SK-N-SH (cell line): ENCODE data around the gene PDE4A. TPM values are rescaled to one million over a fixed set of nuclear protein-coding genes. Genes with fewer than 3 reads are reported as not detected.

Experiments used
- CTCF ChIA-PET: fragments of 300-600, 350-600 bp; formaldehyde crosslinking; extraction: SDS; loops from one replicate; lab custom pipeline; 2021; lab: Yijun Ruan, JAX
- POLR2A ChIA-PET: fragments of 350-600 bp; sonication (Branson Sonifier 250); formaldehyde crosslinking; extraction: SDS; loops from one replicate; lab custom pipeline; 2020; ENCODE audit warnings: antibody characterized with exemption, inconsistent platforms; lab: Yijun Ruan, JAX
- DNase-seq: peaks from one replicate; pipeline ENCODE4 v3.0.0; 2012
- H2AFZ ChIP-seq: fragments of 200-600 bp; sonication (generic); 2 replicates; pipeline ENCODE4 v1.8.1; 2016; ENCODE audit warnings: antibody characterized with exemption, mild to moderate bottlenecking, low read depth
- H3F3A ChIP-seq: fragments of 200-600 bp; sonication (generic); replicated peaks from 2 replicates; pipeline ENCODE3; 2016; ENCODE audit warnings: antibody characterized with exemption, mild to moderate bottlenecking; ENCODE audit not compliant: insufficient read depth
- H3K27ac ChIP-seq, 2 experiments: fragments of 200-500 bp in 1 of 2; fragments of 200-600 bp in 1 of 2; sonication (Bioruptor generic) in 1 of 2; sonication (generic), shearing (Covaris generic) in 1 of 2; 2 replicates each; pipeline versions ENCODE4 v1.5.1 to v1.6.1; 2014 to 2016; ENCODE audit warnings: low read depth in 2 of 2, inconsistent platforms in 1 of 2, low read length in 1 of 2, mild to moderate bottlenecking in 1 of 2, mixed read lengths in 1 of 2
- H3K27me3 ChIP-seq: fragments of 200-600 bp; sonication (generic), shearing (Covaris generic); 2 replicates; pipeline ENCODE4 v1.6.1; 2016; ENCODE audit warnings: mixed run types; ENCODE audit not compliant: insufficient read depth
- H3K36me3 ChIP-seq, 2 experiments: fragments of 200-500 bp in 1 of 2; fragments of 200-600 bp in 1 of 2; sonication (Bioruptor generic) in 1 of 2; sonication (generic) in 1 of 2; replicated peaks in 1 of 2; 2 replicates each; pipeline versions ENCODE3 to v1.5.1; 2014 to 2016; ENCODE audit warnings: low read length in 1 of 2, mild to moderate bottlenecking in 1 of 2; ENCODE audit not compliant: insufficient read depth in 2 of 2, control insufficient read depth in 1 of 2
- H3K4me1 ChIP-seq, 2 experiments: fragments of 200-500 bp in 1 of 2; fragments of 200-600 bp in 1 of 2; sonication (Bioruptor generic) in 1 of 2; sonication (generic), shearing (Covaris generic) in 1 of 2; 2 replicates each; pipeline versions ENCODE4 v1.5.1 to v1.6.1; 2014 to 2016; ENCODE audit warnings: low read depth in 1 of 2, low read length in 1 of 2, mixed run types in 1 of 2; ENCODE audit not compliant: insufficient read depth in 2 of 2, control insufficient read depth in 1 of 2
- H3K4me2 ChIP-seq: fragments of 200-600 bp; sonication (generic), shearing (Covaris generic); 2 replicates; pipeline ENCODE4 v1.6.1; 2017; ENCODE audit warnings: mixed run types
- H3K4me3 ChIP-seq, 2 experiments: fragments of 200-500 bp in 1 of 2; fragments of 200-600 bp in 1 of 2; sonication (Bioruptor generic) in 1 of 2; sonication (generic), shearing (Covaris generic) in 1 of 2; 2 replicates each; pipeline versions ENCODE4 v1.5.1 to v1.8.1; 2014 to 2016; ENCODE audit warnings: low read depth in 2 of 2, inconsistent platforms in 1 of 2, low read length in 1 of 2, mild to moderate bottlenecking in 1 of 2, mixed read lengths in 1 of 2, moderate library complexity in 1 of 2
- H3K79me2 ChIP-seq: fragments of 200-600 bp; sonication (generic); 2 replicates; pipeline ENCODE4 v1.8.1; 2017; ENCODE audit warnings: mild to moderate bottlenecking; ENCODE audit not compliant: insufficient read depth
- H3K9ac ChIP-seq: fragments of 200-600 bp; sonication (generic); 2 replicates; pipeline ENCODE4 v1.6.1; 2017; ENCODE audit warnings: mixed run types
- H3K9me2 ChIP-seq: fragments of 200-600 bp; sonication (generic); 2 replicates; pipeline ENCODE4 v1.6.1; 2017; ENCODE audit warnings: mixed run types
- H3K9me3 ChIP-seq: fragments of 200-600 bp; sonication (generic); 2 replicates; pipeline ENCODE4 v1.6.1; 2017; ENCODE audit warnings: mixed run types, mild to moderate bottlenecking, moderate library complexity
- H4K20me1 ChIP-seq: fragments of 200-600 bp; sonication (generic); 2 replicates; pipeline ENCODE4 v1.6.1; 2017; ENCODE audit warnings: mild to moderate bottlenecking, mixed run types; ENCODE audit not compliant: insufficient read depth
- EZH2phosphoT487 ChIP-seq: fragments of 200-600 bp; sonication (generic); IDR thresholded peaks from 2 replicates; pipeline ENCODE4 v1.6.1; 2017; ENCODE audit warnings: low read depth, mixed run types, mild to moderate bottlenecking, antibody characterized with exemption, moderate library complexity, borderline replicate concordance
- FOSL2 ChIP-seq: IDR thresholded peaks from 2 replicates; pipeline ENCODE4 v1.4.0; 2012; ENCODE audit warnings: low read depth, mild to moderate bottlenecking, moderate library complexity, borderline replicate concordance
- FOXJ3 ChIP-seq: sonication (generic); formaldehyde crosslinking; IDR thresholded peaks from 2 replicates; pipeline ENCODE4 v1.5.1; 2020; ENCODE audit warnings: mild to moderate bottlenecking, missing genetic modification reagents
- FOXM1 ChIP-seq: IDR thresholded peaks from 2 replicates; pipeline ENCODE4 v1.4.0; 2012; ENCODE audit warnings: low read depth, mild to moderate bottlenecking
- JUND ChIP-seq: IDR thresholded peaks from 2 replicates; pipeline ENCODE4 v1.4.0; 2012
- MEF2A ChIP-seq: IDR thresholded peaks from 2 replicates; pipeline ENCODE4 v1.4.0; 2012; ENCODE audit warnings: low read depth, borderline replicate concordance
- MXI1 ChIP-seq: IDR thresholded peaks from 2 replicates; pipeline ENCODE4 v1.6.1; 2012; ENCODE audit warnings: mild to moderate bottlenecking, low read depth, low read length, improper control_type of control experiment
- NFIC ChIP-seq: IDR thresholded peaks from 2 replicates; pipeline ENCODE4 v1.4.0; 2012; ENCODE audit warnings: borderline replicate concordance
- POLR2AphosphoS5 ChIP-seq: IDR thresholded peaks from 2 replicates; pipeline ENCODE4 v1.6.1; 2012; ENCODE audit warnings: low read depth, low read length
- RFX5 ChIP-seq: IDR thresholded peaks from 2 replicates; pipeline ENCODE4 v1.6.1; 2012; ENCODE audit warnings: mild to moderate bottlenecking, improper control_type of control experiment, low read length
- TCF12 ChIP-seq: IDR thresholded peaks from 2 replicates; pipeline ENCODE4 v1.4.0; 2012
- TEAD4 ChIP-seq: IDR thresholded peaks from 2 replicates; pipeline ENCODE4 v1.4.0; 2012; ENCODE audit warnings: mild to moderate bottlenecking, borderline replicate concordance; ENCODE audit not compliant: insufficient read depth
- WGBS: methylation state at CpG from one replicate; pipeline ENCODE4 v1.1.6; 2017; ENCODE audit warnings: low lambda C conversion rate; 5-methylcytosine and 5-hydroxymethylcytosine counted together
- polyA plus RNA-seq, 3 experiments: library from polyadenylated mRNA; depleted of rRNA; stranded (reverse); fragments of >200 nt; gene quantifications; 2 replicates each; pipeline ENCODE4 v1.2.3, GENCODE V29; 2012
- TF ChIP-seq, protein P1 (sequence below): IDR thresholded peaks from 2 replicates; pipeline ENCODE4 v1.4.0; 2012; ENCODE audit warnings: low read depth
- TF ChIP-seq, protein P2 (sequence below): IDR thresholded peaks from 2 replicates; pipeline ENCODE4 v1.6.1; 2012; ENCODE audit warnings: mild to moderate bottlenecking, low read depth, low read length, moderate library complexity
- TF ChIP-seq, protein P3 (sequence below): fragments of 150-350 bp; IDR thresholded peaks from 2 replicates; pipeline ENCODE4 v1.6.1; 2016; ENCODE audit warnings: mild to moderate bottlenecking, low read depth, low read length
- TF ChIP-seq, protein P4 (sequence below): IDR thresholded peaks from 2 replicates; pipeline ENCODE4 v1.4.0; 2012; ENCODE audit warnings: low read depth, borderline replicate concordance

PDE4A gene
- polyA plus RNA-seq, 1 of the 3 experiments (the other 2 are of a cell fraction), result 2.9 TPM

DNA sequence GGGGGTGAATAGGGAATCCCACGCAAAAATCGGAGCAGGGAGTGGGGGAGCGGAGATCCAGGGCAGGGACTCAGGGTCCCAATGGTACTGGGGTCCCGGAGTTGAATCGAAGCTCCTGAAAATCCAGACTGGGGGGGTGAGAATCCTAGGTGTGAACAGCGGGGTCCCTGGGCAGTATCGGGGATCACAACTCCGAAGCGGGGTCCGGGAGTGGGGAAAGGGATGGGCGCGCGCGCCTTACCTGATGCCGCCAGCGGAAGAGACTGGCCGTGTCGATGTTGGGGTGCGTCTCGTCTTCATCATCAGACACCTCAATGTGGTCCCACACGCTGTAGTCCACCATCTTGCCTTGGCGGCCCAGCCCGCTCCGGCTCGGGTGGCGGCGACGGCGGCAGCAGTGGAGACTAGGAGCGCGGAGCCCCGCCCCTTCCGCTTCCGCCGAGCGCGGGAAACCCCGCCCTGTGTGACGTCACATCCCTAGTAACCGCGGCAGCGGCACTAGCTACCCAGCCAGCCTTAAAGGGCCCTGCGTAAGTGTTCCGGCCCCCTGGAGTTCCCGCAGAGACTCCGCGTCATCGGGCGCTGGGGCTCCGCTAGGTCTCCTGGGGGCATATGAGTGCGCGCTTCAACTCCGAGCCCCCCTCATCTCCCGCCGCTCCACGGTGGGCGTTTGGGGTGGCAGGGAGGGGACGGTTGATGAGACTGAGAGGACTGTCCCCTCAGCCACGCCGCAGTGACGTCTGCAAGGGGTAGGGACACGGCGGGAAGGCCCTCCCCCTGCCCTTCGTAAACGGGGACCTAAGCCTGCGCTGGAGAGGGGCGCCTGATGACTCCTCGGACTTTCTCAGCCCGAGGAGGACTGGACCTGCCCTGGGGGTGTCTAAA, 17.0 kb upstream of the PDE4A start, which contains the start of gene CDC37 (continued):
- TF ChIP-seq, protein P1, sequence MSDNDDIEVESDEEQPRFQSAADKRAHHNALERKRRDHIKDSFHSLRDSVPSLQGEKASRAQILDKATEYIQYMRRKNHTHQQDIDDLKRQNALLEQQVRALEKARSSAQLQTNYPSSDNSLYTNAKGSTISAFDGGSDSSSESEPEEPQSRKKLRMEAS, result peak; percentile 60; the same call in 1 of the 2 replicates
- TF ChIP-seq FOSL2 (no peak), MXI1 (peak; percentile 83), FOXJ3 (no peak), TEAD4 (no peak), JUND (no peak), POLR2AphosphoS5 (peak; percentile 96)
- TF ChIP-seq, protein P2, sequence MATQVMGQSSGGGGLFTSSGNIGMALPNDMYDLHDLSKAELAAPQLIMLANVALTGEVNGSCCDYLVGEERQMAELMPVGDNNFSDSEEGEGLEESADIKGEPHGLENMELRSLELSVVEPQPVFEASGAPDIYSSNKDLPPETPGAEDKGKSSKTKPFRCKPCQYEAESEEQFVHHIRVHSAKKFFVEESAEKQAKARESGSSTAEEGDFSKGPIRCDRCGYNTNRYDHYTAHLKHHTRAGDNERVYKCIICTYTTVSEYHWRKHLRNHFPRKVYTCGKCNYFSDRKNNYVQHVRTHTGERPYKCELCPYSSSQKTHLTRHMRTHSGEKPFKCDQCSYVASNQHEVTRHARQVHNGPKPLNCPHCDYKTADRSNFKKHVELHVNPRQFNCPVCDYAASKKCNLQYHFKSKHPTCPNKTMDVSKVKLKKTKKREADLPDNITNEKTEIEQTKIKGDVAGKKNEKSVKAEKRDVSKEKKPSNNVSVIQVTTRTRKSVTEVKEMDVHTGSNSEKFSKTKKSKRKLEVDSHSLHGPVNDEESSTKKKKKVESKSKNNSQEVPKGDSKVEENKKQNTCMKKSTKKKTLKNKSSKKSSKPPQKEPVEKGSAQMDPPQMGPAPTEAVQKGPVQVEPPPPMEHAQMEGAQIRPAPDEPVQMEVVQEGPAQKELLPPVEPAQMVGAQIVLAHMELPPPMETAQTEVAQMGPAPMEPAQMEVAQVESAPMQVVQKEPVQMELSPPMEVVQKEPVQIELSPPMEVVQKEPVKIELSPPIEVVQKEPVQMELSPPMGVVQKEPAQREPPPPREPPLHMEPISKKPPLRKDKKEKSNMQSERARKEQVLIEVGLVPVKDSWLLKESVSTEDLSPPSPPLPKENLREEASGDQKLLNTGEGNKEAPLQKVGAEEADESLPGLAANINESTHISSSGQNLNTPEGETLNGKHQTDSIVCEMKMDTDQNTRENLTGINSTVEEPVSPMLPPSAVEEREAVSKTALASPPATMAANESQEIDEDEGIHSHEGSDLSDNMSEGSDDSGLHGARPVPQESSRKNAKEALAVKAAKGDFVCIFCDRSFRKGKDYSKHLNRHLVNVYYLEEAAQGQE, result no peak

- Histone ChIP-seq H3K4me1 (peaks cover 9 to 15% of the 10 kb centered on the region in 2 experiments; a peak in 3 of 4 replicates), H3K27ac (no peak overlapping the region), H3K79me2 (peaks cover 33% of the 10 kb centered on the region), H3K36me3 (peaks cover 3 to 11% of the 10 kb centered on the region in 2 experiments), H3K4me2 (peak overlapping the region; percentile 96), H2AFZ (peak overlapping the region; percentile 94; the same call in 1 of the 2 replicates), H4K20me1 (peaks cover 17% of the 10 kb centered on the region), H3F3A (no peaks in the 10 kb centered on the region), H3K9me2 (no peaks in the 10 kb centered on the region), H3K9me3 (no peaks in the 10 kb centered on the region), H3K9ac (peak overlapping the region; percentile 94), H3K27me3 (no peaks in the 10 kb centered on the region), H3K4me3 (peak overlapping the region; percentile 89 to 98)
- TF ChIP-seq RFX5 (no peak), JUND (no peak), MEF2A (no peak), FOXM1 (no peak), EZH2phosphoT487 (no peak), FOXJ3 (no peak), NFIC (no peak), TCF12 (no peak)
- TF ChIP-seq, protein P3, sequence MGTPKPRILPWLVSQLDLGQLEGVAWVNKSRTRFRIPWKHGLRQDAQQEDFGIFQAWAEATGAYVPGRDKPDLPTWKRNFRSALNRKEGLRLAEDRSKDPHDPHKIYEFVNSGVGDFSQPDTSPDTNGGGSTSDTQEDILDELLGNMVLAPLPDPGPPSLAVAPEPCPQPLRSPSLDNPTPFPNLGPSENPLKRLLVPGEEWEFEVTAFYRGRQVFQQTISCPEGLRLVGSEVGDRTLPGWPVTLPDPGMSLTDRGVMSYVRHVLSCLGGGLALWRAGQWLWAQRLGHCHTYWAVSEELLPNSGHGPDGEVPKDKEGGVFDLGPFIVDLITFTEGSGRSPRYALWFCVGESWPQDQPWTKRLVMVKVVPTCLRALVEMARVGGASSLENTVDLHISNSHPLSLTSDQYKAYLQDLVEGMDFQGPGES, result no peak
- TF ChIP-seq, protein P4, sequence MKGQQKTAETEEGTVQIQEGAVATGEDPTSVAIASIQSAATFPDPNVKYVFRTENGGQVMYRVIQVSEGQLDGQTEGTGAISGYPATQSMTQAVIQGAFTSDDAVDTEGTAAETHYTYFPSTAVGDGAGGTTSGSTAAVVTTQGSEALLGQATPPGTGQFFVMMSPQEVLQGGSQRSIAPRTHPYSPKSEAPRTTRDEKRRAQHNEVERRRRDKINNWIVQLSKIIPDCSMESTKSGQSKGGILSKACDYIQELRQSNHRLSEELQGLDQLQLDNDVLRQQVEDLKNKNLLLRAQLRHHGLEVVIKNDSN, result no peak
- peak; percentile 42 for DNase-seq
- 36% methylated on average over 21 of the region's 43 CpGs for WGBS
- ChIA-PET CTCF (interaction anchor here (0.6 to 14.8 kb wide), 25 partner anchors 7 to 372 kb away, joined by 3 to 313 read pairs (median 4); partner anchors contain the start of genes ICAM1, PDE4A, QTRT1 and TYK2), POLR2A (interaction anchor here (2.1 kb wide), 1 partner anchor 11 kb away, joined by 9 read pairs; no protein-coding TSS in a partner anchor)
Observed at GRCh38 chr19:10404888-10405820, 15.2 kb upstream of the PDE4A start.
